SU-DHL-6 (cell line): ENCODE measurements around the gene EHBP1.

Experiments used
- CTCF ChIP-seq: fragments of 200-600 bp; sonication (generic); IDR thresholded peaks from one replicate; pipeline ENCODE4 v1.5.1; 2017; ENCODE audit warnings: antibody characterized with exemption, mild to moderate bottlenecking, low read length, moderate library complexity; ENCODE audit not compliant: insufficient read depth, poor library complexity, severe bottlenecking
- EZH2phosphoT487 ChIP-seq: fragments of 200-600 bp; sonication (generic), shearing (Covaris generic); conservative IDR thresholded peaks from 2 replicates; pipeline ENCODE4 v1.6.1; 2018; ENCODE audit warnings: mild to moderate bottlenecking, antibody characterized with exemption, low read length, moderate library complexity, mixed read lengths

GRCh38 chr2:62845256-62845655 is 139.7 kb downstream of the EHBP1 start:
- TF ChIP-seq CTCF (no peak), EZH2phosphoT487 (no peak)
